ENCODE data around the gene ARID1B.

ARID1B gene

GRCh38 chr6:157251586-157252247 is 474.5 kb downstream of the ARID1B start:
- no peak for DNase-seq (ENCODE audit: extremely low read depth, low read depth)
- no peak for TF ChIP-seq CTCF (IDR thresholded peaks at IDR 0.05; ENCODE audit: low read depth, low read length, missing control alignments)
- H3K4me3 ChIP-seq (replicated peaks; ENCODE audit: low read depth, low read length) = no peak overlapping the region

- H3K4me3 ChIP-seq (replicated peaks; ENCODE audit: low read depth, low read length) = no peak overlapping the region
- no peak for TF ChIP-seq CTCF (IDR thresholded peaks at IDR 0.05; ENCODE audit: low read depth, low read length, missing control alignments)
- no peak for DNase-seq (ENCODE audit: extremely low read depth, low read depth)
These were observed 475.8 kb downstream of the ARID1B start for GRCh38 chr6:157253017-157253416.

GRCh38 chr6:157253699-157254098 is 476.5 kb downstream of the ARID1B start:
- no peak for DNase-seq (ENCODE audit: extremely low read depth, low read depth)
- no peak for TF ChIP-seq CTCF (IDR thresholded peaks at IDR 0.05; ENCODE audit: low read depth, low read length, missing control alignments)
- H3K4me3 ChIP-seq (replicated peaks; ENCODE audit: low read depth, low read length) = no peak overlapping the region

GRCh38 chr6:157254538-157254937 is 477.4 kb downstream of the ARID1B start:
- no peak for DNase-seq (ENCODE audit: extremely low read depth, low read depth)
- no peak for TF ChIP-seq CTCF (IDR thresholded peaks at IDR 0.05; ENCODE audit: low read depth, low read length, missing control alignments)
- no peak overlapping the region for H3K4me3 ChIP-seq (replicated peaks; ENCODE audit: low read depth, low read length)

GRCh38 chr6:157255079-157255478 is 477.9 kb downstream of the ARID1B start:
- TF ChIP-seq CTCF (IDR thresholded peaks at IDR 0.05; ENCODE audit: low read depth, low read length, missing control alignments) = no peak
- DNase-seq (ENCODE audit: extremely low read depth, low read depth) = no peak
- no peak overlapping the region for H3K4me3 ChIP-seq (replicated peaks; ENCODE audit: low read depth, low read length)

GRCh38 chr6:157258878-157259277 is 481.7 kb downstream of the ARID1B start:
- TF ChIP-seq CTCF (IDR thresholded peaks at IDR 0.05; ENCODE audit: low read depth, low read length, missing control alignments) = no peak
- H3K4me3 ChIP-seq (replicated peaks; ENCODE audit: low read depth, low read length) = no peak overlapping the region
- DNase-seq (ENCODE audit: extremely low read depth, low read depth) = no peak

- no peak for TF ChIP-seq CTCF (IDR thresholded peaks at IDR 0.05; ENCODE audit: low read depth, low read length, missing control alignments)
- DNase-seq (ENCODE audit: extremely low read depth, low read depth) = no peak
- no peak overlapping the region for H3K4me3 ChIP-seq (replicated peaks; ENCODE audit: low read depth, low read length)
These were observed 482.3 kb downstream of the ARID1B start for GRCh38 chr6:157259443-157259842.
